Gastroesophageal sphincter (tissue), 4 donors: Measurements from ENCODE around the gene ZNF620. TPM values are rescaled to one million over a fixed set of nuclear protein-coding genes. Genes with fewer than 3 reads are reported as not detected.
A peak's percentile ranks its signal among the peaks of the same experiment; 100 is the strongest.

Source experiments
- ATAC-seq: fragments of 150-250 bp; one replicate; pipeline ENCODE4 v1.9.1; 2016; ENCODE audit warnings: mild to moderate bottlenecking, moderate library complexity
- H3K27ac ChIP-seq, 4 donors: fragments of 200-600 bp; sonication (generic) in 3 of 4; 1 replicate in 3 of 4; 2 replicates in 1 of 4; pipeline ENCODE4 v1.5.1; 2016 to 2019
- H3K27me3 ChIP-seq: fragments of 200-600 bp; sonication (generic); one replicate; pipeline ENCODE4 v1.5.1; 2019
- H3K36me3 ChIP-seq, 2 donors: fragments of 200-600 bp; sonication (generic); one replicate each; pipeline ENCODE4 v1.5.1; 2019; ENCODE audit warnings: control low read depth in 1 of 2
- H3K4me1 ChIP-seq, 3 donors: fragments of 200-600 bp; sonication (generic); 1 replicate in 2 of 3; 2 replicates in 1 of 3; pipeline ENCODE4 v1.5.1; 2016 to 2019; ENCODE audit warnings: control low read depth in 2 of 3
- H3K4me3 ChIP-seq, 2 donors: fragments of 200-600 bp; sonication (generic); one replicate each; pipeline ENCODE4 v1.5.1; 2019; ENCODE audit warnings: mild to moderate bottlenecking in 1 of 2, moderate library complexity in 1 of 2
- H3K9me3 ChIP-seq, 3 donors: fragments of 200-600 bp; sonication (generic); one replicate each; pipeline ENCODE4 v1.5.1; 2017 to 2019; ENCODE audit warnings: control low read depth in 2 of 3
- EP300 ChIP-seq: sonication (generic); formaldehyde crosslinking; IDR thresholded peaks from one replicate; pipeline ENCODE4 v1.6.1; 2017; ENCODE audit warnings: antibody characterized with exemption, mild to moderate bottlenecking
- POLR2A ChIP-seq, 2 donors: fragments of 450-650 bp; IDR thresholded peaks; one replicate each; pipeline ENCODE4 v1.6.1; 2017; ENCODE audit warnings: antibody characterized with exemption in 2 of 2, mild to moderate bottlenecking in 2 of 2, moderate library complexity in 1 of 2
- POLR2AphosphoS5 ChIP-seq: sonication (generic); formaldehyde crosslinking; IDR thresholded peaks from one replicate; pipeline ENCODE4 v1.6.1; 2017; ENCODE audit warnings: antibody characterized with exemption
- WGBS, 2 donors: methylation state at CpG; one replicate each; pipeline ENCODE4 v1.1.5; 2018; ENCODE audit warnings: low coverage in 1 of 2; 5-methylcytosine and 5-hydroxymethylcytosine counted together
- total RNA-seq, 4 donors: library from RNA; depleted of rRNA; stranded (reverse); fragments of >200 nt; gene quantifications; one replicate each; pipeline ENCODE4 v1.1.0, GENCODE V29; 2016
- TF ChIP-seq, protein P1 (sequence below), 4 experiments: fragments of 200-600 bp in 2 of 4; fragments of 450-650 bp in 2 of 4; sonication (generic) in 1 of 4; IDR thresholded peaks; one replicate each; pipeline ENCODE4 v1.5.1; 2017 to 2019; ENCODE audit warnings: antibody characterized with exemption in 4 of 4, mild to moderate bottlenecking in 2 of 4, moderate library complexity in 2 of 4

The ZNF620 gene
- total RNA-seq, 4 donors from 2014 or later, result 3.4 to 7.0 (median 4.7) TPM

GRCh38 chr3:40518848-40519247, 13.0 kb downstream of the ZNF620 start:
- Histone ChIP-seq H3K4me1 (peaks cover 0 to 4% (median 0%) of the 10 kb centered on the region in 3 donors), H3K27me3 (no peaks in the 10 kb centered on the region), H3K4me3 (no peak overlapping the region), H3K36me3 (peaks cover 0 to 41% of the 10 kb centered on the region in 2 donors), H3K27ac (no peak overlapping the region), H3K9me3 (no peaks in the 10 kb centered on the region)
- WGBS, 2 donors, result 92 to 100% methylated on average over 1 of the region's 1 CpG
- TF ChIP-seq POLR2AphosphoS5 (no peak), EP300 (no peak), POLR2A (IDR thresholded peaks at IDR 0.05) (no peak)
- TF ChIP-seq, protein P1, sequence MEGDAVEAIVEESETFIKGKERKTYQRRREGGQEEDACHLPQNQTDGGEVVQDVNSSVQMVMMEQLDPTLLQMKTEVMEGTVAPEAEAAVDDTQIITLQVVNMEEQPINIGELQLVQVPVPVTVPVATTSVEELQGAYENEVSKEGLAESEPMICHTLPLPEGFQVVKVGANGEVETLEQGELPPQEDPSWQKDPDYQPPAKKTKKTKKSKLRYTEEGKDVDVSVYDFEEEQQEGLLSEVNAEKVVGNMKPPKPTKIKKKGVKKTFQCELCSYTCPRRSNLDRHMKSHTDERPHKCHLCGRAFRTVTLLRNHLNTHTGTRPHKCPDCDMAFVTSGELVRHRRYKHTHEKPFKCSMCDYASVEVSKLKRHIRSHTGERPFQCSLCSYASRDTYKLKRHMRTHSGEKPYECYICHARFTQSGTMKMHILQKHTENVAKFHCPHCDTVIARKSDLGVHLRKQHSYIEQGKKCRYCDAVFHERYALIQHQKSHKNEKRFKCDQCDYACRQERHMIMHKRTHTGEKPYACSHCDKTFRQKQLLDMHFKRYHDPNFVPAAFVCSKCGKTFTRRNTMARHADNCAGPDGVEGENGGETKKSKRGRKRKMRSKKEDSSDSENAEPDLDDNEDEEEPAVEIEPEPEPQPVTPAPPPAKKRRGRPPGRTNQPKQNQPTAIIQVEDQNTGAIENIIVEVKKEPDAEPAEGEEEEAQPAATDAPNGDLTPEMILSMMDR (IDR thresholded peaks at IDR 0.05), result no peak
- ATAC-seq, result no peak

GRCh38 chr3:40521254-40521653, 15.4 kb downstream of the ZNF620 start:
- no peak for ATAC-seq
- Histone ChIP-seq H3K4me3 (no peak overlapping the region), H3K27me3 (no peaks in the 10 kb centered on the region), H3K4me1 (peaks cover 0 to 23% (median 0%) of the 10 kb centered on the region in 3 donors), H3K9me3 (no peaks in the 10 kb centered on the region), H3K36me3 (peaks cover 0 to 18% of the 10 kb centered on the region in 2 donors), H3K27ac (no peak overlapping the region)
- TF ChIP-seq, protein P1 (IDR thresholded peaks at IDR 0.05), result no peak
- TF ChIP-seq EP300, result no peak
- TF ChIP-seq POLR2A (IDR thresholded peaks at IDR 0.05), result no peak
- TF ChIP-seq POLR2AphosphoS5, result no peak
- WGBS, 2 donors, result 86 to 90% methylated on average over 3 of the region's 3 CpGs

GRCh38 chr3:40523781-40524180, 17.9 kb downstream of the ZNF620 start:
- Histone ChIP-seq H3K36me3 (peaks cover 0 to 26% of the 10 kb centered on the region in 2 donors), H3K4me3 (peak overlapping the region in 1 of 2 donors; percentile 73), H3K9me3 (no peaks in the 10 kb centered on the region), H3K27ac (peak overlapping the region; percentile 84 to 93 (median 93)), H3K4me1 (peaks cover 0 to 35% (median 0%) of the 10 kb centered on the region in 3 donors), H3K27me3 (no peaks in the 10 kb centered on the region)
- WGBS, 2 donors, result 24 to 42% methylated on average over 2 of the region's 2 CpGs
- TF ChIP-seq POLR2AphosphoS5, result no peak
- TF ChIP-seq, protein P1 (IDR thresholded peaks at IDR 0.05), result no peak
- no peak for TF ChIP-seq EP300
- TF ChIP-seq POLR2A (IDR thresholded peaks at IDR 0.05), result no peak
- no peak for ATAC-seq

DNA sequence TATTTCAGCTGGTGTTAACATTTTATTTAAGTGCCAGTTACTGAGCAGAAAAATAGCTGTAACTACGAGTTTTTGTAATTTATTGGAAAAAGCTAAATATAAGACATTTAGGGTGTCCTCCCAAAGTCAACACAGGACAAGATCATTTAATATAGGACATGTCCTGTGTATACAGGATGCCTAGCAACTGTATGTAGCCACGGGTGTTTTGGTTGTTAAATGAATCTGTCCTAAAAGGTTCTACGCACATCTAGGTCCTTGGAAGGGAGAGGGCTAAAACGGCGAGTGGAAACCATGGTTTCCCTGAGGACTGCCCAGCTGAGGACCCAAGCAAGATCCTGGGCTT, 18.4 kb downstream of the ZNF620 start:
- H3K4me3 ChIP-seq, result peak overlapping the region; percentile 70 to 73
- H3K27me3 ChIP-seq, result no peaks in the 10 kb centered on the region
- ATAC-seq, result no peak
- peaks cover 0 to 35% (median 0%) of the 10 kb centered on the region in 3 donors for H3K4me1 ChIP-seq
- H3K36me3 ChIP-seq, result peaks cover 0 to 30% of the 10 kb centered on the region in 2 donors
- H3K27ac ChIP-seq, result peak overlapping the region; percentile 84 to 93 (median 93)
- H3K9me3 ChIP-seq, result no peaks in the 10 kb centered on the region
- TF ChIP-seq EP300, result no peak
- TF ChIP-seq POLR2AphosphoS5, result no peak
- no peak for TF ChIP-seq POLR2A (IDR thresholded peaks at IDR 0.05)
- TF ChIP-seq, protein P1 (IDR thresholded peaks at IDR 0.05), result no peak
- 12 to 16% methylated on average over 5 of the region's 5 CpGs for WGBS, 2 donors

GRCh38 chr3:40524568-40525285, 18.9 kb downstream of the ZNF620 start, which contains the start of gene ZNF621:
Gene ZNF621, plus strand, starts transcription at chr3:40524960. Its CDS starts 881 bp downstream, at chr3:40525841.
- H3K4me3 ChIP-seq, result peak within 1 kb of the TSS; percentile 70 to 73
- H3K36me3 ChIP-seq, result peaks cover 0 to 36% of the 10 kb centered on the region in 2 donors
- H3K4me1 ChIP-seq, result peaks cover 0 to 35% (median 0%) of the 10 kb centered on the region in 3 donors
- peak; percentile 83 to 92 for TF ChIP-seq POLR2A (IDR thresholded peaks at IDR 0.05)
- peak; percentile 93 for TF ChIP-seq POLR2AphosphoS5
- TF ChIP-seq EP300, result no peak
- TF ChIP-seq, protein P1 (IDR thresholded peaks at IDR 0.05), result peak in 1 of 4 experiments; percentile 40
- peak; percentile 99 for ATAC-seq
- H3K9me3 ChIP-seq, result no peaks in the 10 kb centered on the region
- no peaks in the 10 kb centered on the region for H3K27me3 ChIP-seq
- H3K27ac ChIP-seq, result peak within 1 kb of the TSS; percentile 84 to 93 (median 93)
- WGBS, 2 donors, result 5 to 10% methylated on average over 2 to 7 of the region's 59 CpGs
